A549 (cell line): Measurements from ENCODE around the gene COMMD9.
"Not testable (repeated sequence)": the region's sequence is repeated elsewhere in the genome, so short reads cannot be mapped to it uniquely, and the experiment has no call there.

Experiments used
- BHLHE40 ChIP-seq: IDR thresholded peaks from 2 replicates; pipeline ENCODE4 v1.6.1; 2012; ENCODE audit warnings: low read depth, low read length, inconsistent platforms
- CBX8 ChIP-seq: fragments of 200-600 bp; sonication (generic); IDR thresholded peaks from 2 replicates; pipeline ENCODE4 v1.6.1; 2016
- CTCF ChIP-seq: fragments of >200 bp; sonication (Bioruptor Twin); formaldehyde crosslinking; IDR thresholded peaks from 3 replicates; pipeline ENCODE4 v1.5.1; 2016
- EP300 ChIP-seq, 2 experiments: fragments of >200 bp; sonication (Bioruptor Twin); formaldehyde crosslinking; IDR thresholded peaks; 2 replicates in 1 of 2; 3 replicates in 1 of 2; pipeline ENCODE4 v1.6.1; 2016 to 2017
- ESRRA ChIP-seq: fragments of 150-350 bp; IDR thresholded peaks from 2 replicates; pipeline ENCODE4 v1.6.1; 2014; ENCODE audit warnings: mild to moderate bottlenecking, low read length, borderline replicate concordance
- JUN ChIP-seq, 2 experiments: fragments of >200 bp; sonication (Bioruptor Twin); formaldehyde crosslinking; IDR thresholded peaks; 2 replicates in 1 of 2; 3 replicates in 1 of 2; pipeline ENCODE4 v1.6.1; 2016 to 2017
- JUNB ChIP-seq: fragments of >200 bp; sonication (Bioruptor Twin); formaldehyde crosslinking; IDR thresholded peaks from 2 replicates; pipeline ENCODE4 v1.6.1; 2016
- MAX ChIP-seq: IDR thresholded peaks from 2 replicates; pipeline ENCODE4 v1.6.1; 2012
- POLR2A ChIP-seq: IDR thresholded peaks from 2 replicates; pipeline ENCODE4 v1.6.1; 2012; ENCODE audit warnings: mild to moderate bottlenecking, low read length
- RAD21 ChIP-seq, 2 experiments: fragments of >200 bp in 1 of 2; sonication (Bioruptor Twin) in 1 of 2; formaldehyde crosslinking in 1 of 2; IDR thresholded peaks in 1 of 2; conservative IDR thresholded peaks in 1 of 2; 2 replicates in 1 of 2; 3 replicates in 1 of 2; pipeline ENCODE4 v1.6.1; 2012 to 2018; ENCODE audit warnings: inconsistent platforms in 1 of 2

GRCh38 chr11:36324956-36325355 is 35.7 kb upstream of the COMMD9 start:
- not testable (repeated sequence) for TF ChIP-seq CTCF; ESRRA; BHLHE40; POLR2A; JUN (IDR thresholded peaks at IDR 0.05); RAD21 (conservative IDR thresholded peaks at IDR 0.05 in 1 of 2, IDR thresholded peaks at IDR 0.05 in 1 of 2); EP300 (IDR thresholded peaks at IDR 0.05); JUNB; CBX8; MAX
